GM18951 (cell line): Measurements from ENCODE around the gene PGAP6.

Experiments used
- POLR2A ChIP-seq: IDR thresholded peaks from 4 replicates; pipeline ENCODE4 v1.6.1; 2011; ENCODE audit warnings: mild to moderate bottlenecking; ENCODE audit not compliant: insufficient read length, insufficient read depth; ENCODE audit errors: extremely low read depth
- in situ Hi-C: fragments of 300-500 bp; cut with MboI; formaldehyde crosslinking; loops from one replicate; pipeline ENCODE4 v1.12.0; 2022; ENCODE audit warnings: low sequenced_read_pairs, mixed read lengths, inconsistent platforms; ENCODE audit not compliant: unreplicated experiment

PGAP6 gene

DNA sequence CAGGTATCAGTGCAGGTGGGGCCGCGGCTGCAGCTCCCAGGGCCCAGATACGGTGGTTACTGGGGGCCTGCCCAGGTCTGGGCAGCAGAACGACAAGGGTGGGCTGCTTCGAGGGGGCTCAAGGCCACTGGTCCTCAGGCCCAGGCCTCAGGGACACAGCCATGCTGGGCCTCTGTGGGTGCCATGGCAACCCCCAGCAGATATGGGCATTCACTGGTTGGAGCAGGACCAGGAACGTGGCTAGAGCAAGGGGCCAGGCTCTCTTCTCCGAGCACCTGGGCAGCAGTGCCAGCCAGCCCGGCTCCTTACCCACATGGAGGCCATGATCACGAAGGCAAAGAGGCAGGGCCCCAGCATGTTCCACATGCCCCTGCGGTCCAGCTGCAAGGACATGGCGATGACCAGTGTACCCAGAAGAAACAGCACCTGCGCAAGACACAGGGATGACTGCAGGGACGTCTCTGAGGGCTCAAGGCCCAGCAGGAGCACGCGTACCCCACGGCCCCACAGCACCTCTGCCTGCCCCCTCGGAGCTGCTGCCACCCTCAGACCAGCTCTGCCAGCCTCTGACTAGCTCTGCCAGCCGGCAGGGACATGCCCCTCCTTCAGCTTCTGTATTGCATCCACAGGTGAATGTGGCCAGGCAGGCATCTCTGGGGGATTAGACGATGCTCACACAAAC is 9.3 kb downstream of the PGAP6 start:
- in situ Hi-C loops, result no loop called here
- no peak for TF ChIP-seq POLR2A

GRCh38 chr16:371515-372301 is 10.1 kb downstream of the PGAP6 start:
- in situ Hi-C loops, result no loop called here
- TF ChIP-seq POLR2A, result no peak

DNA sequence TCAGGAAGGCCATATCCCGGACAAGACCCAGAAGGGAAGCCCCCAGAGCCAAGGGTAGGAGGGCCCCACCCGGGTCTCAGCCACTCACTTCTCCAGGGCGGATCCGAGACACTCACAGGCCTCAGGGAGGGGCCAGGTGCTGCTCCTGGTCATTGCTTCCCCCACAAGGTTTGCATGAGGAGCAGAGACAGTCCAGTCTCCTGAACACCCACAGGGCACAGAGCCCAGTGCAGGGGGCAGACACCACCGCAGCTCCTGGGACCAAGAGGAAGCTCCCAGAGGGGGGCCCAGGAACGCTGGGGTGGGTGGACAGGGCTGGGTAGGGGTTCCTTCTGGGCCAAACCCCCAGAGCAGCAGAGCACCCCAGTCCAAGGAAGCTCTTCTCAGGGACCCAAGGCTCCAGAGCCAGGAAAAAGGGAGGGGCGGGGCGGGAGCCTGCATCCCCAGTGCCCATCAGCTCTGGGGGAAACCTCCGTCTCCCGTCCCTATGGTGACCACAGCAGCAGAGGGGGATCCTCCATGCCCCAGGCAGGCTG is 10.7 kb downstream of the PGAP6 start:
- TF ChIP-seq POLR2A, result no peak
- in situ Hi-C loops, result no loop called here

DNA sequence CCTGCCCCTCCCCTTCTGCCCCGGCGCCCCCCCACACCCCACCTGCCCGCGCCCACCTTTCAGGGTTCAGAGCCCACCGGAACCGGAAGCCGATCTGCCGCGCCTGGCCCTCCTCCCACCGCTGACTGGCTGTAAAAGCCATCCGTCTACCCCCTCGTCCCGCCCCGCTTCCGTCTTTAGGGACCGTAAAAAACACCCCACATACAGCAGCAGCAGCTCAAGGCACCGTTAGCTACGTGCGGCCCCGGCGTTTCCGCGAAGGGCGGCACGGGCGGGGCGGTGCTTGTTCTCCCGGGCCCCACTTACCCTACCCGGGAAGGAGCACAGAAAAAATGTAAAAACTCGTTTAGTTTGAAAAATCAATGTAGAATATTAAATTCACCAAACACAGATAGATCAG is 11.3 kb downstream of the PGAP6 start, which contains the start of gene MRPL28:
Gene MRPL28 (minus strand): TSS at position 96 of the 400 bp plus-strand sequence. CDS start 320 bp downstream, outside the sequence.
- in situ Hi-C loops, result no loop called here
- peak; percentile 67 for TF ChIP-seq POLR2A

DNA sequence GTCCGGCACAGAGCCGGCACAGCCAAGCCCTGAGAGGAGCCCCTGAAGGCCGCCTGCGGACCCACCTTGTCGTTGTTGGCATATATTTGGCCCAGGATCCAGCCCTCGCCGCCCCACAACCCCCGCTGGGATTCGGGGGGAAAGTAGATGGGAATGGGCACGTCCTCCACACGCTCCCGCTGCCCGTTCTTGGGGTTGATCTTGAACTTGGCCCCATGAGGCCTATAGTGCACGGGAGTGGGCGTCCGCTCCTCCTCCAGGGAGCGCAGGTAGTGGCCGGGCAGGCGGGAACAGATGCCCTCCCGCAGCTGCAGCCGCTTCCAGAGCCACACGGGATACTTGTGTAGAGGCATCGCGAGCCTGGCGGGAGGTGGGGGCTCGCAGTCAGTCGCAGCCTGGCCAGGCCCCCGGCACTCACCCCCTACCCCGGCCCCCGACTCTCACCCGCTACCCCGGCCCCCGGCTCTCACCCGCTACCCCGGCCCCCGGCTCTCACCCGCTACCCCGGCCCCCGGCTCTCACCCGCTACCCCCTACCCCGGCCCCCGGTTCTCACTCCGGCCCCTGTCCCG is 11.8 kb downstream of the PGAP6 start:
- no peak for TF ChIP-seq POLR2A
- in situ Hi-C loops, result no loop called here

DNA sequence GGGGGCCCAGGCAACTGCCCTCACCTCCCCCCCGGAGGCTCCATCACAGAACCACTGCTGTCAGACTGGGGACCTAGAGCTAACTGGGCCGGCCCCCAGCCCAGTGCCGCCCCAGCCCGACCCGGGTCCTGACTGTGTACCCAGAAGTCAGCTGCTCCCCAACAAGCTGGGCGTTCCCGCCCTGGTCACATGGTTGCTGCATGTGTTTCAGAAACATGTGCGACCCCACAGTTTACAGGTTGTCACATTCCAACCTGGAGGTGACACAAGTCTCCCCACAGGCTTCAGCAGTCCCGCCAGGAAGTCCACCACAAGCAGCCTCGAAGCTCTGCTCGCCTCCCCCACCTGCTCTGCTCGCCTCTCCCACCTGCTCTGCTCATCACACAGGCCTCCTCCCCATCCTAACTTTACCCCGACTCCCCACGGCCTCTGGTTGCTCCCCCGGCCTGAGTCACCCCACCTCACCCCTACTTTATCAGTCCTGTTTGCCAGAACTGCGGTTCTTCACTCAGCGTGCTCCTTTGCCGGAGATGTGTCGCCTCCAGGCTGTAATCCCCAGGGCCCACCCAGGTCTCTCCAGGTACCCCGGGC is 12.4 kb downstream of the PGAP6 start:
- in situ Hi-C loops, result no loop called here
- TF ChIP-seq POLR2A, result no peak

GRCh38 chr16:368388-369158 is 13.2 kb downstream of the PGAP6 start:
- TF ChIP-seq POLR2A, result no peak
- in situ Hi-C loops, result no loop called here

GRCh38 chr16:367333-367903 is 14.4 kb downstream of the PGAP6 start:
- TF ChIP-seq POLR2A, result no peak

DNA sequence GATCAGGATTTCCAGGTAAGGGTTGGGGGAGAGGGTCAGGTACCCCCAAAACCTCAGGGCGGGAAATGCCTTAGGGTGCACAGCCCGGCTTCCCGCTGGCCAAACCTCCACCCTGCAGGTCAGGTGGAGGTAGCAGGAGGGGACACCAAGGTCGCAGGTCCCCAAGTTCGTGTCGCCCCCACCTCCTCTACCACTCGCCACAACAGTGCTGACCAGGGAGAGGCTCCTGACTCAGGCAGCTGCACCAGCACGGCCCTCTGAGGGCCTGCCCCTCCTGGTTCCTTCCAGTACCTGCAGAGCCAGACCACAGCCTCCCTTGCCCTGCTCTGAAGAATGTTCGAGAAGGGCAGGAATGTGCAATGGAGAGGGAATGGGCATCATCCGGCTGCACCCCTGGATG is 15.3 kb downstream of the PGAP6 start:
- no peak for TF ChIP-seq POLR2A
- in situ Hi-C loops, result no loop called here

More at GRCh38 chr16:367333-367903, 14.4 kb downstream of the PGAP6 start:
- in situ Hi-C loops, result no loop called here

DNA sequence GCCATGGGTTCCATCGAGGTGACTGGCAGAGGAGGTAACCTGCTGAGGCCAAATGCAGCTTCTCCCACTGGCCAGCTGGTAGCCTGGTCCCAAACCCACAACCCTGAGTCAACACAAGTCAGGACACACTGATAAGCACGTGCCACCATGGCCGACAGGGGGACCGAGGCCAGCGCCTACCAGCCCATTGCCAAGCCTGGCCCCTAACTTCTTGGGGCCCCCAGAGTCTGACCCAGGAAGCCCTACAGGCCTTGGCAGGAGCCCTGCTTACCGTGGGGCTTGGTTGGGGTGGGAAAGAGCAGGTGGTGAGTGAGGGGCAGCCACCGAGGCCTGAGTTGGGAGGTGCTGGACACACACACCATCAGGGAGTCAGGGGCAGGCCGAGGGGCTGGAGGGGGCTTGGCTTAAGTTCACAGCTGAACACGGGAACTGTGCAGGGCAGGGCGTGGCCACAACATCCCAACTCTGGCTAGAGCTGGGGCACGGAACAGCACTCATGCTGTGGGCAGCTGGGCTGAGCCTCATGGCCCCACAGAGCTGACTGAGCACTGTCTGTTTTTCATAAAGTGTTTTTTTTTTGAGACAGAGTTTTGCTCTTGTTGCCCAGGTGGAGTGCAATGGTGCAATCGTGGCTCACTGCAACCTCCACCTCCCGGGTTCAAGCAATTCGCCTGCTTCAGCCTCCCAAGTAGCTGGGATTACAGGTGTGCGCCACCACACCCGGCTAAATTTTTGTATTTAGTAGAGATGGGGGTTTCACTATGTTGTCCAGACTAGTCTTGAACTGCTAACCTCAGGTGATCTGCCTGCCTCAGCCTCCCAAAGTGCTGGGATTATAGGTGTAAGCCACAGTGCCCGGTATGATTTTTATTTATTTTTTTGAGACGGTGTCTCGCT is 16.9 kb downstream of the PGAP6 start:
- in situ Hi-C loops, result no loop called here
- no peak for TF ChIP-seq POLR2A

DNA sequence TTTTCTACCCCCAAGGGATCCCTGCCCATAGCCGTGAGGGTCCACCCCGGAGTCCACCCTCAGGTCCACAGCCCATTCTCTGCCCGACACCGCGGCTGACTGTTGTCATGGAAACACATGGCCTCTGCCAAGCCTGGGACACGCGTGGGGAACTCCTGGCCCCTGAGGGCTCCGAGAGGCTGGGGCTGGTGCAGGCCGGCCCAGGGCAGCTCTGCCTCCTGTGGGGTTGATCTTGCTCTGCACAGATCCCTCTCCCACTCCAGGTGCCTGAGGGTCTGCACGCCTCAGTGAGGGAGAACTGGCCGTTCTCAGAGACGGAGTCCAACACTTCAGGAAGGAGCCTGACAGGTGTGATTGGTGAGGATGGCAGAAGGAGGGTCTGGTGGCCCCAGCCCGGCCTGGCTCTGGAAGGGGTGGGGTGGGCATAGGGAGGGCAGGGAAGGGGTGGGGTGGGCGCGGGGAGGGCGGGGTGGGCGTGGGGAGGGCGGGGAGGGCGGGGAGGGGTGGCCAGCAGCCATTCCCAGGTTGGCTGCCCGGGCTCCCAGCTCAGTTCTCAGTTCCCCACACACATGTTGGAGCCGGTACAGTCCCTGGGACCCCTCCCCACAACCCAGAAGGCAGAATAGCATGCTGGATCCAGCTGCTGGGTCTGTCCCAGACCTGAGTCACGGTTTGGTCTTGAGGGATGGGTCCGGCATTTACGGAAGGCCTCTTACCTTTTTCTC is 17.9 kb downstream of the PGAP6 start:
- in situ Hi-C loops, result no loop called here
- TF ChIP-seq POLR2A, result no peak
